OCI-LY7 (cell line): ENCODE measurements around the gene EDEM1.

Experiments used
- EZH2phosphoT487 ChIP-seq: fragments of 200-600 bp; sonication (generic); IDR thresholded peaks from 2 replicates; pipeline ENCODE4 v1.6.1; 2018; ENCODE audit warnings: low read depth, borderline replicate concordance, mild to moderate bottlenecking, mixed run types, antibody characterized with exemption, low read length, moderate library complexity, mixed read lengths
- TF ChIP-seq, protein P1 (sequence below): fragments of 200-600 bp; sonication (generic); conservative IDR thresholded peaks from 2 replicates; pipeline ENCODE4 v1.5.1; 2014; ENCODE audit warnings: mild to moderate bottlenecking, antibody characterized with exemption, low read length, moderate library complexity, mixed read lengths

GRCh38 chr3:5194801-5195509 lies 7.4 kb downstream of the EDEM1 start:
- TF ChIP-seq, protein P1, sequence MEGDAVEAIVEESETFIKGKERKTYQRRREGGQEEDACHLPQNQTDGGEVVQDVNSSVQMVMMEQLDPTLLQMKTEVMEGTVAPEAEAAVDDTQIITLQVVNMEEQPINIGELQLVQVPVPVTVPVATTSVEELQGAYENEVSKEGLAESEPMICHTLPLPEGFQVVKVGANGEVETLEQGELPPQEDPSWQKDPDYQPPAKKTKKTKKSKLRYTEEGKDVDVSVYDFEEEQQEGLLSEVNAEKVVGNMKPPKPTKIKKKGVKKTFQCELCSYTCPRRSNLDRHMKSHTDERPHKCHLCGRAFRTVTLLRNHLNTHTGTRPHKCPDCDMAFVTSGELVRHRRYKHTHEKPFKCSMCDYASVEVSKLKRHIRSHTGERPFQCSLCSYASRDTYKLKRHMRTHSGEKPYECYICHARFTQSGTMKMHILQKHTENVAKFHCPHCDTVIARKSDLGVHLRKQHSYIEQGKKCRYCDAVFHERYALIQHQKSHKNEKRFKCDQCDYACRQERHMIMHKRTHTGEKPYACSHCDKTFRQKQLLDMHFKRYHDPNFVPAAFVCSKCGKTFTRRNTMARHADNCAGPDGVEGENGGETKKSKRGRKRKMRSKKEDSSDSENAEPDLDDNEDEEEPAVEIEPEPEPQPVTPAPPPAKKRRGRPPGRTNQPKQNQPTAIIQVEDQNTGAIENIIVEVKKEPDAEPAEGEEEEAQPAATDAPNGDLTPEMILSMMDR, result no peak
- TF ChIP-seq EZH2phosphoT487, result no peak
